OCI-LY1 (cell line): ENCODE measurements around the gene DCUN1D4.
"Not testable (repeated sequence)": the region's sequence is repeated elsewhere in the genome, so short reads cannot be mapped to it uniquely, and the experiment has no call there.

ENCODE experiments used
- H2AFZ ChIP-seq: fragments of 200-600 bp; sonication (generic), shearing (Covaris generic); 2 replicates; pipeline ENCODE4 v1.6.0; 2014; ENCODE audit warnings: antibody characterized with exemption, mild to moderate bottlenecking, low read length
- H3F3A ChIP-seq: fragments of 200-600 bp; sonication (generic), shearing (Covaris generic); 2 replicates; pipeline ENCODE4 v1.6.0; 2014; ENCODE audit warnings: mild to moderate bottlenecking, antibody characterized with exemption, low read length, moderate library complexity; ENCODE audit not compliant: insufficient read depth
- H3K27ac ChIP-seq: fragments of 200-600 bp; sonication (generic); 2 replicates; pipeline ENCODE4 v1.5.1; 2014; ENCODE audit warnings: low read length, mixed run types, mild to moderate bottlenecking, low read depth; ENCODE audit not compliant: poor library complexity, severe bottlenecking
- H3K27me3 ChIP-seq: fragments of 200-600 bp; sonication (generic); 2 replicates; pipeline ENCODE4 v1.6.0; 2014; ENCODE audit warnings: antibody characterized with exemption, mild to moderate bottlenecking, low read length, moderate library complexity; ENCODE audit not compliant: insufficient read depth
- H3K36me3 ChIP-seq: fragments of 200-600 bp; sonication (generic); 2 replicates; pipeline ENCODE4 v1.6.1; 2014; ENCODE audit warnings: mild to moderate bottlenecking, antibody characterized with exemption, low read length, moderate library complexity, mixed read lengths; ENCODE audit not compliant: insufficient read depth
- H3K4me1 ChIP-seq: fragments of 200-600 bp; sonication (generic); 2 replicates; pipeline ENCODE4 v1.5.1; 2014; ENCODE audit warnings: mild to moderate bottlenecking, low read length, moderate library complexity; ENCODE audit not compliant: insufficient read depth, severe bottlenecking
- H3K4me2 ChIP-seq: fragments of 200-600 bp; sonication (generic), shearing (Covaris generic); 2 replicates; pipeline ENCODE4 v1.6.1; 2014; ENCODE audit warnings: low read length
- H3K4me3 ChIP-seq: fragments of 200-600 bp; sonication (generic); 2 replicates; pipeline ENCODE4 v1.5.1; 2014; ENCODE audit warnings: low read length, low read depth, mild to moderate bottlenecking, mixed read lengths; ENCODE audit not compliant: poor library complexity, severe bottlenecking
- H3K79me2 ChIP-seq: fragments of 200-600 bp; shearing (Covaris generic); 2 replicates; pipeline ENCODE4 v1.6.1; 2016; ENCODE audit warnings: mixed run types, low read length, mixed read lengths; ENCODE audit not compliant: insufficient read depth
- H3K9ac ChIP-seq: fragments of 200-600 bp; sonication (generic), shearing (Covaris generic); 2 replicates; pipeline ENCODE4 v1.6.1; 2014; ENCODE audit warnings: mild to moderate bottlenecking, low read length, mixed read lengths
- H3K9me2 ChIP-seq: fragments of 200-600 bp; sonication (generic), shearing (Covaris generic); 2 replicates; pipeline ENCODE4 v1.6.1; 2014; ENCODE audit warnings: low read depth, mild to moderate bottlenecking, low read length, mixed read lengths
- H3K9me3 ChIP-seq: fragments of 200-600 bp; shearing (Covaris generic); 2 replicates; pipeline ENCODE4 v1.6.1; 2014; ENCODE audit warnings: low read length, mixed read lengths
- H4K20me1 ChIP-seq: fragments of 200-600 bp; sonication (generic), shearing (Covaris generic); 2 replicates; pipeline ENCODE4 v1.6.0; 2016; ENCODE audit warnings: mild to moderate bottlenecking, low read length; ENCODE audit not compliant: insufficient read depth
- EZH2 ChIP-seq: fragments of 200-600 bp; sonication (generic), shearing (Covaris generic); IDR thresholded peaks from 2 replicates; pipeline ENCODE4 v1.8.0; 2017; ENCODE audit warnings: borderline replicate concordance, mixed run types, mild to moderate bottlenecking, antibody characterized with exemption, low read length, moderate library complexity, mixed read lengths
- TF ChIP-seq, protein P1 (sequence below): fragments of 200-600 bp; sonication (generic), shearing (Covaris generic); IDR thresholded peaks from 2 replicates; pipeline ENCODE4 v1.5.1; 2017; ENCODE audit warnings: mild to moderate bottlenecking, antibody characterized with exemption, low read length, moderate library complexity, mixed read lengths

The DCUN1D4 gene

DNA sequence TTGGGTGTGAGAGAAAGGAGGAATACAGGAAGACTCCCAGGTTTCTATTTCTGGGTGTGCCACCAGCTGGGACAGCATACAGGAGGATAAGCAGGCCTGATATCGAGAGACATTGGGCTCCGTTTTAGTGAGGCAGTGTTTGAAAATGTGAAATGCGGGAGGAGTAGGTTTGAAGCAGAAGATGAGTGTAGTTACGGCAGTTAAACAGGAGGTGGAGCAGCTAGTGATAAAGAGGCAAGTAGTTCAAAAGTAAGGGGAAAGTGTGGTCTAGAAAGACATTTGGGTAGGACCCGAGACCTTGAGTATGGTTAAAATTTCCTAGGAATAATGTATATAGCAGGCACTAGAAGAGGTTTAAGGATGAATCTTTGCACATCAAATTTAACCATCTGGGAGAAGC, 42.4 kb downstream of the DCUN1D4 start:
- no peak for TF ChIP-seq EZH2
- TF ChIP-seq, protein P1, sequence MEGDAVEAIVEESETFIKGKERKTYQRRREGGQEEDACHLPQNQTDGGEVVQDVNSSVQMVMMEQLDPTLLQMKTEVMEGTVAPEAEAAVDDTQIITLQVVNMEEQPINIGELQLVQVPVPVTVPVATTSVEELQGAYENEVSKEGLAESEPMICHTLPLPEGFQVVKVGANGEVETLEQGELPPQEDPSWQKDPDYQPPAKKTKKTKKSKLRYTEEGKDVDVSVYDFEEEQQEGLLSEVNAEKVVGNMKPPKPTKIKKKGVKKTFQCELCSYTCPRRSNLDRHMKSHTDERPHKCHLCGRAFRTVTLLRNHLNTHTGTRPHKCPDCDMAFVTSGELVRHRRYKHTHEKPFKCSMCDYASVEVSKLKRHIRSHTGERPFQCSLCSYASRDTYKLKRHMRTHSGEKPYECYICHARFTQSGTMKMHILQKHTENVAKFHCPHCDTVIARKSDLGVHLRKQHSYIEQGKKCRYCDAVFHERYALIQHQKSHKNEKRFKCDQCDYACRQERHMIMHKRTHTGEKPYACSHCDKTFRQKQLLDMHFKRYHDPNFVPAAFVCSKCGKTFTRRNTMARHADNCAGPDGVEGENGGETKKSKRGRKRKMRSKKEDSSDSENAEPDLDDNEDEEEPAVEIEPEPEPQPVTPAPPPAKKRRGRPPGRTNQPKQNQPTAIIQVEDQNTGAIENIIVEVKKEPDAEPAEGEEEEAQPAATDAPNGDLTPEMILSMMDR = peak; percentile 61
- no peaks in the 10 kb centered on the region for H3K4me1 ChIP-seq
- H3K9me3 ChIP-seq = no peaks in the 10 kb centered on the region
- H3K79me2 ChIP-seq = no peaks in the 10 kb centered on the region
- H3F3A ChIP-seq = no peaks in the 10 kb centered on the region; the same call in 1 of the 2 replicates
- H4K20me1 ChIP-seq = no peaks in the 10 kb centered on the region
- H3K4me2 ChIP-seq = no peak overlapping the region
- no peak overlapping the region for H3K27ac ChIP-seq
- no peaks in the 10 kb centered on the region for H3K9me2 ChIP-seq
- no peaks in the 10 kb centered on the region for H3K27me3 ChIP-seq
- peaks cover 25% of the 10 kb centered on the region; the same call in 1 of the 2 replicates for H3K36me3 ChIP-seq
- H3K9ac ChIP-seq = no peak overlapping the region
- H2AFZ ChIP-seq = no peak overlapping the region
- H3K4me3 ChIP-seq = no peak overlapping the region

DNA sequence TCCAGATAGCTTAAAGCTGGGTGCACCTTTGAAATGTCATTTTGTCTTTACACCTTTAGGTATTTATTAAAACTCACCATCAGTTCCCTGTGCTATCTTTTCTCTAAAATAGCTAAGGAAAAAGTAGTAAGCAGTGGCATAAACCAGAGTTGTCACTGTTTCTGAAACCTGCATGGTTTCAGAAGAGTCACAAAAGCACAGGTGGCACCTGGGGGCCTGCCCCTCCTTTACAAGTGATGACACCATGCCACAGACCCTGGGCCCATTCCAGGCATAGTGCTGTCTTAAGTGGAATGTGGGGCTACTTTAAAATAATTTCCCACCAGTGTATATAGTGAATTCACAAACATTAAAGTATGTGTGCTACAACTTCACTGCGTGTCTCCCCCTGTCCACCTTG, 47.8 kb downstream of the DCUN1D4 start:
- no peak overlapping the region for H3K4me3 ChIP-seq
- H3K9me2 ChIP-seq = no peaks in the 10 kb centered on the region
- no peak overlapping the region for H3K27ac ChIP-seq
- no peak overlapping the region for H2AFZ ChIP-seq
- TF ChIP-seq, protein P1 = no peak
- TF ChIP-seq EZH2 = no peak
- H3K79me2 ChIP-seq = no peaks in the 10 kb centered on the region
- H3K9ac ChIP-seq = no peak overlapping the region
- H3K9me3 ChIP-seq = no peaks in the 10 kb centered on the region
- H3K27me3 ChIP-seq = no peaks in the 10 kb centered on the region
- no peaks in the 10 kb centered on the region for H3F3A ChIP-seq
- no peaks in the 10 kb centered on the region for H4K20me1 ChIP-seq
- H3K36me3 ChIP-seq = peaks cover 38% of the 10 kb centered on the region; the same call in 1 of the 2 replicates
- no peak overlapping the region for H3K4me2 ChIP-seq
- H3K4me1 ChIP-seq = peaks cover 7% of the 10 kb centered on the region

DNA sequence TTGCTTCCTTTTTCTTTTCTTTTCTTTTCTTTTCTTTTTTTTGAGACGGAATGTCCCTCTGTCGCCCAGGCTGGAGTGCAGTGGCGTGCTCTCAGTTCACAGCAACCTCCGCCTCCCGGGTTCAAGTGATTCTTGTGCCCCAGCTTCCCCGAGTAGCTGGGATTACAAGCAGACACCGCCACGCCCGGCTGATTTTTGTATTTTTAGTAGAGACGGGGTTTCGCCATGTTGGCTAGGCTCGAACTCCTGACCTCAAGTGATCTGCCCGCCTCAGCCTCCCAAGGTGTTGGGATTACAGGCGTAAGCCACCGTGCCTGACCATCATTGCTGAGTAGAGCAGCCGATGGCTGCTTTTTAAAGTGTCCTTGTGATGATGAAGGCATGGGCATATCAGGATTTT, 50.4 kb downstream of the DCUN1D4 start:
- not testable (repeated sequence) for H3K9me3 ChIP-seq, H3K9ac ChIP-seq, H3F3A ChIP-seq, H3K4me3 ChIP-seq, H3K9me2 ChIP-seq, H3K27me3 ChIP-seq, H2AFZ ChIP-seq, H4K20me1 ChIP-seq, H3K27ac ChIP-seq, H3K4me2 ChIP-seq, H3K79me2 ChIP-seq
- Histone ChIP-seq H3K4me1 (peaks cover 11% of the 10 kb centered on the region), H3K36me3 (peaks cover 29% of the 10 kb centered on the region; the same call in 1 of the 2 replicates)

DNA sequence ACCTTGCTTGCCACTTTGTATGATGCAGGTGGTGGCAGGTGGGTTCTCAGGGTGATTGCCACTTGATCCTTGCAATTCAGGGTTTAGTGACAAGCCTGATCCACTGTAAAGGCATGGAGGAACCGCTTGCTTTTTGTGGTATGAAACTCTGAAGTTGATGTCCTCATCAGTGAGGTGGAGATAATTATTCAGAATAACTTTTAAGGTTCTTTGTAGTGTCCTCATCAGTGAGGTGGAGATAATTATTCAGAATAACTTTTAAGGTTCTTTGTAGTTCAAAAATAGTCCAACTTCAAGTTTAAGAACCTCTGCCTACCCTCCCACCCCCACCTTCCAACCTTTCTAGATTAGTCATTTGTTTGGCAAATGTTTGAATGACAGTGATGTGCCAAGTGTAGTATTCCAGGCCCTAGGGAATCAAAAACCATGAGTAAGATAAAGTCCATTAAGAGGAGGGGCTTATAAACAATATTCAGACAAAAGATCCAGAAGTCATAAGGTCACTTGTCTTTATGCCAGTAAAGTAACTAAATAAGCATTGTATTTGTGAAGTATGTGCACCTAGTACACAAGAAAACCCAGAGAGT, 51.2 kb downstream of the DCUN1D4 start:
- Histone ChIP-seq H3K4me2 (no peak overlapping the region), H3K27ac (no peak overlapping the region), H3K9me2 (no peaks in the 10 kb centered on the region), H3K36me3 (peaks cover 34% of the 10 kb centered on the region; the same call in 1 of the 2 replicates), H2AFZ (no peak overlapping the region), H3K4me3 (no peak overlapping the region), H3F3A (no peaks in the 10 kb centered on the region), H3K9me3 (no peaks in the 10 kb centered on the region), H3K27me3 (no peaks in the 10 kb centered on the region), H3K79me2 (no peaks in the 10 kb centered on the region), H3K4me1 (peaks cover 11% of the 10 kb centered on the region), H4K20me1 (no peaks in the 10 kb centered on the region), H3K9ac (no peak overlapping the region)
- TF ChIP-seq, protein P1 = no peak
- TF ChIP-seq EZH2 = no peak
